Anterior cingulate cortex (tissue), 58 donors: ENCODE measurements around the gene MACROH2A1.

ENCODE experiments used
- DNase-seq, 58 donors: peaks; one replicate each; lab custom pipeline; 2025; lab: John Stamatoyannopoulos, UW

The MACROH2A1 gene

DNA sequence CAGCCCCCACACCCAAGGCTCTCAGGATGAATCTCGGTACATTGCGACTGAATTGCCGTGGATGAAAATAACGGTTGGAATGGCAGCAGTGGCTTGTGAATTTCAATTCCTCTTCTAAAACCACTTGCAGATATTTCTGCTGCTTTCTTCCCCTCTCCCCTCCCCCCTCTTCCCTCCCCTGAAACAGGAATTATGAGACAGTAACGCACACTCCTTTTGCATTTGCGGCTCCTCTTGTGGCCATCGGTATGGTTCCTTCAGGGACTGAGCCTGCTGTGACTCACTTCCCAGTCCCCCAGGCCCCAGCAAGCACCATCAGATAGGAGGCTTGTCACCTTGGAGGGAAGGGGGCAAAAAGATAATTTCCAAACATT is 38.4 kb upstream of the MACROH2A1 start:
- no peak for DNase-seq

DNA sequence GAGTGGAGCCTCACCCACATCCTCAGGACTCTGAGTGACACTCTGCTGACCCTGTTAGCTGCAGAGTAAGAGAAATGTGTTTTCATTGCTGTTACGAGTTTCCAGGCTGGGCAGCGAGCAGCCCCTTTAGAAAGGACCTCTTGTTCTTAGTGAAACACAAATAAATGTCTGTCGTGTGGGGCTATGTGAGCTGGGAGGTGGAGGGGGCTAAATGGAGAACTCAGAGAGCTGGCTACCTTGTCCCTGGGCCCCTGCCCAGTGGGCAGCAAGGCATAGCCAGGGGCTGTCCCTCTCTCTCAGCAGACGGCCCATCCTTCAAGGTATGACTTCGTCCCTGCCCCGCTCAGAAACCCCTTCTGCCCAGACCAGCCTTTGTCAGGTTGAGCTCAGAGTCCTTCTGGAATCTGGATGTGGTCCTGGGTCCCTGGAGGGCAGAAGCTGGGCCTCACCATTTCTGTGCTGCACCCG is 38.0 kb upstream of the MACROH2A1 start:
- no peak for DNase-seq

- DNase-seq = no peak
These were observed 36.7 kb upstream of the MACROH2A1 start for GRCh38 chr5:135435467-135436330.

GRCh38 chr5:135434591-135435466 is 35.8 kb upstream of the MACROH2A1 start:
- DNase-seq = no peak

GRCh38 chr5:135433681-135434426 is 34.8 kb upstream of the MACROH2A1 start:
- no peak for DNase-seq

GRCh38 chr5:135432113-135432512 is 33.1 kb upstream of the MACROH2A1 start:
- DNase-seq = no peak

GRCh38 chr5:135430135-135430437 is 31.1 kb upstream of the MACROH2A1 start:
- DNase-seq = no peak

DNA sequence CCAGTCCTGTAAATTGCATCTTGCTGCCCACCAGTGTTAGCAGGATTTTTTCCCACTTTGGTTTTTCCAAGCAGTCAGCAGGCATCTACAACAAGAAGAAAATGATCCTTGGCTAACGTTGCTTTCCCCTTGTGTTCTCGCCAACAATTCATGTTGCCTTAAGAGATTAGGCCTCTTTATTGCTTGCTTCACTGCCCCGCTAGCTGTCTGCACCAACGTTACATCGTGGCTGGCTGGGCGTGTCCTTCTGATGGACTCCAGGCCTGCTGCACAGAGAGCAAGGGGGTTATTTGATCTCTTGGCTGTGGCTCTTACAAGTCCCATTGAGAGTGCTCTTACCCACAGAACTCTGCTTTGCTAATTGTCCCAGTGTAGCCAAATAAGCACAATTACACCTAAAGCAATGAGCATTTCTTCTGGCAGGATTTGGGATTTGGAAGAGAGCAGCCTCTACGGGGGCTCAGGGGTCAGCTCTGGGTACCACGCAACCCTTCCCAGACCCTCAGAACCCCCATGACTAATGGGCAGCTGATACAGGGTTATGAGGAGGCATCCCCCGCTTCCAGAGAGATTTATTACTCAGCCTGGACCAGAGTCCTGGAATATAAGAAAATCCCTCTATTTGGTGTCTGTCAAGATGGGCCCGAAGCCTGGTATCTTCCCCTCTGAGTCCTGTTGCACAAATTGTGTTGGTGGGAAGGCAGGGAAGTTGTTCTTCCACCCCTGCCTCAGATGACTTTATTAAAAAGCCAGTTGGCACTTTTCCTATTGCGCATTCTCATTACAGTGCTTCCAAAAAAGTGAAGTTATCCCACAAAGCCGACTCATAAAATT is 30.5 kb upstream of the MACROH2A1 start:
- no peak for DNase-seq

DNA sequence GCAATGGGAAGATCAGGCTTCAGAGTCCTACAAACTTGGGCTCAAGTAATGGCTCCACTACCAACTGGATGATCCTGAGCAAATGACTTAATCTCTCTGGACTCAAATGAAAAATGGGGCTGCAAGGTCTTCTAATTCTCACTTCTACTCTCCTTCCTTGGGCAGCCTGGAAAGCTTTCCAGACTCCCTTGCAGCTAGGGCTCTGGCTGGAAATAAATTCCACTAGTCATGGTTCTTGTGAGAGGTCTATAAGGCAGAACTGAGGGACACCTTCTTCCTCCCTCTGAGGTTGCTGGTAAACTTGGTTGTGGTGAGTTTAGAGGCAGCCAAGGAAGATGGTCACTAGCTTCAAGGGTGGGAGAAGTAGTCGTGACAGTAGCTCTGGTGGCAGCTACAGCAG is 29.6 kb upstream of the MACROH2A1 start:
- DNase-seq = no peak

DNA sequence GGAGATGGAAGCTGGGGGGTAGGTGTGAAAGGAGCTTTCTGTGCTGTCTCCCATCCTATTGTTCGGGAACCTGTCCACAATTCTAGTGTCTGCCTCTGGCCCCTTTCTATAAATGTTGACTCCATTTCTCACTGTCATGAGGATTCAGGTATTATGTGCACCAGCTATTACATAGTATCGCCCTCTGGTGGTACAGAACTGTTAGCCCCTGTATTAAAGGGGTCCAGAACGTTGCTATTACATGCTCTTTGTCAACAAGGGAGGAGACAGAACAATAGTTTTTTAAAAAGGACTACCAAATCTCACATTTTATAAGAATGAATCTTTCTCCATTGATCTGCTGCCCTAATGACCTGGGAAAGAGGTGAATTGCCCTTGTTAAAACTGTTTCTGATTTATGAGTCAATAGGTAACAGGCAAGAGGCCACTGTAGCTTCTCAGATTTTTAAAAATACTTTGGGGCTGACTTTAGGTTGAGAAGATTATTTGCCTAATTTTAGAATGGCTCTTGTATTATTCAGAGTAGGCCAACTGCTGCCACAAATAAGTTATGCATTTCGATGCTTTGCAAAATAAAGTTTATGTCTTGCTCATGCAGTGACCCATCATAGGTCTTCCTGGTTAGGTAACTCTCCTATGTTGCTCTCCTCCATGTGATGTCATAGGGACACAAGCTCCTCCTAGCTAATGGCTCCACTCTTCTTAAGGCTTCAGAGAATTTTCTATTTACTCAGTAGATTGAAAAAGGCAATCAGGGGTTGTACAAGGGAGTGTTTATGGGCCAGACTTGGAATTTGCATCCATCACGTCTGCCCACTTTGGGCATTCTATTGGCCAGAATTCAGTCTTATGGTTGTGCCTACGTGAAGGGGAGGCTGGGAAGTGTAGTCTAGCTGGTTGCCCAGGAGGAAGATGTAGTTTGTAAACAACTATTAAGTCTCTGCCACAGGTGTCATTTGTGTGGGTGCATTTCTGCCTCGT is 27.4 kb upstream of the MACROH2A1 start:
- DNase-seq = no peak

DNA sequence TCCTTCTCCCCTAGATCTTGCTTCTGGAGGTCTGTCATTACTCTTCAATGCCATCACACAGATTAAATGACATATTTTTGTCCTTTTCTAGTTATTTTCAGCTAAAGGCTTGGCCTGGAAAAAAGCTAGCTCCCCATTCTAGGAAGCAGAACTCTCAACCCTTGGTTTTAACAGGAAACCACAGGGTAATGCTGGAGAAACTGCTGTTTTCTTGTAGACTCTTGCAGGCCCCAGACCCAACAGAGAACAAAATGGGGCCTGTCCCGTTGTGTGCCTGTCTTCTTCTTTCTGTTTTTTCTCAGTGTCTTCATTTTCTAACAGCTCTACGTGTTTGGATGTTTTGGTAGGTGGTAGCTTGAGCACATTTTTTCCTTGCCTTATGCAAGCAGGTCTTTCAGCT is 26.6 kb upstream of the MACROH2A1 start:
- no peak for DNase-seq

DNA sequence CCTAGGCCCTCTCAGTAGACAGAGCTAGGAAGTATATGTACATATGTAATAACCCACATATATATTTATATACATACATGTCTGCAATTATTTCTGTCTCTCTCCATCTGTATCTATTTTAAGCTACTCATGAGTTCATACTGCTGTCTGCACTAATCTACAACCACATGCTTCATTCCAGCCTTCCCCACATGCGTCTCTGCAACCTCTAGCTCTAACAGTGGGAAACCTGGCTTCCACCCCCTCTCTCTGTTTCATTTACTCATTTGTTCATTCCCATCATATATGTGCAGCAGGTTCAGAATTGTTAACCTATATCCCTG is 24.8 kb upstream of the MACROH2A1 start:
- DNase-seq = no peak

- DNase-seq = no peak
These were observed 24.3 kb upstream of the MACROH2A1 start for GRCh38 chr5:135423146-135423845.

- DNase-seq = no peak
These were observed 23.4 kb upstream of the MACROH2A1 start for GRCh38 chr5:135422419-135422818.

DNA sequence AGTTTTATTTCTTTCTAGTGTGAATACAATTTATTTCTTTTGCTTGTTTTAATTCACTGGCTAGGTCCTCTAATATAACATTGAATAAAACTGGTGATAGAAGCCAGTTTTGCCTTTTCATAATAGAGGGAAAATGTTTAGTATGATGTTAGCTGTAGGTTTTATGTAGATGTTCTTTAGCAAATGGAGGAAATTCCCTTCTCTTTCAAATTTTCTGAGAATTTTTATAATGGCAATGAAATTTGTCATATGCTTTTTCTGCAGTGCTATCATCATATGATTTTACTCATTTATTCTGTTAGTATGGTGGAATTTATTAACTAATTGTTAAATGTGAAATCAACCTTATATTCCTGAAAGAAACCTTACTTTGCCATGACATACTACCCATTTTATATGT is 18.1 kb upstream of the MACROH2A1 start:
- DNase-seq = no peak

- no peak for DNase-seq
These were observed 6.1 kb upstream of the MACROH2A1 start for GRCh38 chr5:135405082-135405481.

DNA sequence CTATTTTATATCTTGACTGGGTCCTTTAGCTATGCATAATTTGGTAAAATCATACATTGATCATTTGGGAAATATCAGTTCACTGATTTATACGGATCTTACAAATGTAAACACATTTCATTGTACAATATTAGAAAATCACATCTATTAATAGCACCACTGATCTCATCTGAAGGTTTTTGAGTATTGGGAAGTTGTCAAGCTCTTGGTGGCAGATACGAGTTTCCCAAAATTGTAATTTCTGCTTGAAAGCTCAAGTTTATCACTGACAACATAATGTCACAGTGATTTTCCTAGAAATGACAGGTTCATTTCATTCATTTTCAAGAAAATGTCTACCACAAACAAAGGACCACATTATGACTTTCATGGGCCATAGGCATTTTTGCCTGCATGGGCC is 3.0 kb upstream of the MACROH2A1 start:
- no peak for DNase-seq

- peak in 4 of 58 donors; percentile 20 to 39 (median 26) for DNase-seq
These were observed 1.8 kb upstream of the MACROH2A1 start for GRCh38 chr5:135400866-135401265.
